ENCODE results near the gene ASTN2.

DNA sequence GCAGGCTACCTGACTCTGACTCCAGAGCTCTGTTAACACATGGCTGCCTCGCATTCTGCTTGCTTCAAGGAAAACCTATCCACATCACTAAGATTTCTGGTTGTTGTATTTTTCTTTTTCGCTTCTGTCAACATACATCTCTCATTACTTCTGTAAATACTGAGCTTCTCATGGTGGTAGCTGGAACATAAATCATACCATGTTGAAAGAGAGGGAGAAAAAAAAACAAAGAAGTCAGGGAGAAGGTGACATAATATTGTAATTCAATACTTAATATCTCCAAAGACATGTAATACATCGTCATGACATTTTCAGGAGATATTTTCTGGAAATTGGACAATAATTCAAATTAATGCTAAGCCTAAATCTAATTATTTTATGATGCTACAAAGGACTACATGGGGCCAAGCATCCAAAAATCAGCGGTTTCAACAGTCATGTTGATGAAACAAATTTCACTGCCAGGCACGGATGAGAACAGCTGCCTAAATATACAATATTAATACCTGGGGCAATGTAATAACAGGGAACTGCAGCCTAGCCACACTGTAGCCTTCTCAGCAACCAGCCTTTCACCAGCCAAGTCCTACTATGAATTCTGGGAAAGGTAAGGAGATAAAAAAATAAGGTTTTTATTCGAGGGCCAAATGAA, 395.8 kb downstream of the ASTN2 start:
- TF ChIP-seq, protein P1, sequence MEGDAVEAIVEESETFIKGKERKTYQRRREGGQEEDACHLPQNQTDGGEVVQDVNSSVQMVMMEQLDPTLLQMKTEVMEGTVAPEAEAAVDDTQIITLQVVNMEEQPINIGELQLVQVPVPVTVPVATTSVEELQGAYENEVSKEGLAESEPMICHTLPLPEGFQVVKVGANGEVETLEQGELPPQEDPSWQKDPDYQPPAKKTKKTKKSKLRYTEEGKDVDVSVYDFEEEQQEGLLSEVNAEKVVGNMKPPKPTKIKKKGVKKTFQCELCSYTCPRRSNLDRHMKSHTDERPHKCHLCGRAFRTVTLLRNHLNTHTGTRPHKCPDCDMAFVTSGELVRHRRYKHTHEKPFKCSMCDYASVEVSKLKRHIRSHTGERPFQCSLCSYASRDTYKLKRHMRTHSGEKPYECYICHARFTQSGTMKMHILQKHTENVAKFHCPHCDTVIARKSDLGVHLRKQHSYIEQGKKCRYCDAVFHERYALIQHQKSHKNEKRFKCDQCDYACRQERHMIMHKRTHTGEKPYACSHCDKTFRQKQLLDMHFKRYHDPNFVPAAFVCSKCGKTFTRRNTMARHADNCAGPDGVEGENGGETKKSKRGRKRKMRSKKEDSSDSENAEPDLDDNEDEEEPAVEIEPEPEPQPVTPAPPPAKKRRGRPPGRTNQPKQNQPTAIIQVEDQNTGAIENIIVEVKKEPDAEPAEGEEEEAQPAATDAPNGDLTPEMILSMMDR (IDR thresholded peaks at IDR 0.05; ENCODE audit: low read depth, low read length) = no peak
- TF ChIP-seq POLR2A (IDR thresholded peaks at IDR 0.05; ENCODE audit: extremely low read depth, insufficient read length) = no peak
